HPDE6-E6E7 (cell line): ENCODE results near the gene MT1M.
"Not testable (repeated sequence)": the region's sequence is repeated elsewhere in the genome, so short reads cannot be mapped to it uniquely, and the experiment has no call there.

Experiments
- DNase-seq: peaks from one replicate; pipeline ENCODE4 v3.0.0; 2011; ENCODE audit warnings: missing footprints; ENCODE audit errors: extremely low spot score

The MT1M gene

DNA sequence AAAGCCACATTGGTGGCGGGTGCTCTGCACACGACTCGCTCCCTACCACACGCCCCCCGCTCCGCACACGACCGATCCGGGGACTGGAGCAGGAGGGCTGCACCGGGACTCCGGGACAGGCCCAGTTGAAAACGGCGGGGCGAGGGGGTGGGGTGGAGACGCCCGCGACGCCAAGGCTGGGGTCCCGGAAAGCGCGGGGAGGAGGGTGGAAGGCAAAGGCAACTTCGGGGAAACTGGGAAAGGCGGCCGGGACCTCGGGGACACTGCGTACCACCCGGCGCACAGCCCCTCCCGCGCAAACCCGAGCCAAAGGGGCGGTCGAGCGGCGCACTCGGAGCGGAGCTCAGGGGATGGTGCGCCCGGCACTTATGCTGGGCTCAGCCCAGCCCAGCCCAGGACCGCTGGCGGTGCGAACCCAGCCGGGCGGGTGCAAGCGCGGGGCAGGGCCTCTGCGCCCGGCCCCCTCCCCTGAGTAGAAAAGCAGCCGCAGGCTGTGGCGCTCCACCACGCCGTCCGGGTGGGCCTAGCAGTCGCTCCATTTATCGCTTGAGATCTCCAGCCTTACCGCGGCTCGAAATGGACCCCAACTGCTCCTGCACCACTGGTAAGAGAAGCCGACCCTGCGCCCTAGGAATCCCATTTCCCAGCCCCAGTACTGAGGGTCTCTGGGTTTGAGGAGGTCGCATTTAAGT is at the start of gene MT1M:
Gene MT1M (plus strand): TSS at position 504 of the 692 bp plus-strand sequence. CDS start 73 bp downstream, at position 577.
- no peak for DNase-seq

DNA sequence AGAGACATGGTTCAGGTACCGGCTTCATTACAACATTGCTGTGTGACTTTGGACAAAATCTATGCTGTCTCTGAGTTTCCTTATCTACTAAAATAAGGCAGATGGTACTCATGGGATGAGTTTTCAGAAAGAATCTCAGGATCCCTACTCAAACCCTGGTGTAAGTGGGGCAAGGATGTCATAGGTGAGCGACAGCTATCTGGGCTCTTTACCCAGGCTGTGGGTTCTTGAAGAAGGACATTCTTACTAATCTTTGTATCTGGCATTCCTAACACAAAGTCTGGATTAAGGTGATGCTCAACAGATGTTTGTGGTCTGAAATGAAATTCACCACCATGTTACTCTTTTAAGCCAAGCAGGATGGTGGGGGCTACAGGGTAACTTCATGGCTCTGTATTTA is 49.5 kb upstream of the MT1M start:
- DNase-seq = not testable (repeated sequence)

DNA sequence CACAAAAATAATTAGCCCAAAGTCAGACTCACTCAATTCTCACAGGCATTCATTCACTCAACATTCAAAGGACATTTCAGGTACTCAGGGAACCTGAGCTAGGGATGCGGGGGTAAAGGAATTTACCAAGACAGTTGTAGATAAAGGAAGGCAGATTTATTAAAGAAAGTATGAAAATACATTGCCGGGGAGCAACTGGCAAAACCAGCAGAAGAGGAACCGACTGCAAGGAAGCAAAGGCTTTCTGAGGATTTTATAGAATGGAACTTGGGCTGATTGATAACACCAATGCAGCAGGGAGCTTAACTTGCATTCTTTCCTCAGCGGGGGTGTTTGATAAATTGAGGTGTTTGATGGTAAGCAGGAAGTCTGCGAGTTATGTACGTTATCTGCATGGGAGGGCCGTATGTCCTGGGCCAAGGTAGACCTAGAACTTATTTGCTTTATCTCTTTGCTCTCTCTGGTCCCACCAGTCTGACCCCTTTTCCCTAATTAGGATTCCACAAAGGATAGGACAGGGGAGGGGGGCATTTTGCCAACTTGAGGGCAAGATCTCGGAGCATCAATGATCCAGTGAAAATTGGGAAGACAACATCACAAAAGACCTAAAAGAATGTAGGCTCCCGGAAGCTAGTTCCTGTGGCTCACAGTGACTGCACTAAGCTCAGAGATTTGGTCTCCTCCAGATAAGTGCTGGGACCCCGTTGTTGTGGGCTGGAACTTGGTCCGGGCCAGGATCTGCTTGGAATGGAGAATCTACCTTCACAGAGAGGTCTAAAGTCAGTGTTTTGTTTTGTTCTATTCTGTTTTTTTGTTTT is 48.9 kb upstream of the MT1M start:
- DNase-seq = no peak

DNA sequence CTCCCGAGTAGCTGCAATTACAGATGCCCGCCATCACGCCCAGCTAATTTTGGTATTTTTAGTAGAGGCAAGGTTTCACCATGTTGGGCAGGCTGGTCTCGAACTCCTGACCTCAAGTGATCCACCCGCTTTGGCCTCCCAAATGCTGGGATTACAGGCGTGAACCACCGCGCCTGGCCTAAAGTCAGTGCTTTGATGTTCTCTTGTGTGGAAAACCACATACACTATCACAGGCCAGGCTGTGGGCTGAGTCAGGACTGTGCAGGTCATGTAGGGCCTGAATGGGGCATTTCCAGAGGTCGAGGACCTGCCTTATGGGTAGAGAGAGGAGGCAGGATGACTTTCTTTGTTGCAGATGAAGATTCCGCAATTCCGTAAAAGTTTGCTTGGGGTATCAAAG is 48.2 kb upstream of the MT1M start:
- DNase-seq = no peak

DNA sequence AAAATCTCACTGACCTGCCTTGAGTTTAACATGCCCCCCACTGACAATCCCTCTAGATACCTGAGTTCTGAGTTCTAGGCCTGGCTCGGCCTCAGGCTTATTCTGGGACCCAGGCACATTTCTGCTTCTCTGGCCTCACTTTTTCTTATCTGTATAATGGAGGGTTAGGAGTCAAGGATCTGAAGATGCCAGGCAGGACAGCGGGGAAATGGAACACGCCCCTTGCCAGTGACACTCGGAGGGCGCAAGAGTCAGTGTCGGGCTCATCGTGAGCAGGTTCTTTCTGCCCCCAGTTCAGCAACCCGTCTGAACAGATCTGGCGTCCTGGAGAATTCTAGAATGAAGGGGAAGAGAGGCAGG is 43.7 kb upstream of the MT1M start:
- DNase-seq = no peak

DNA sequence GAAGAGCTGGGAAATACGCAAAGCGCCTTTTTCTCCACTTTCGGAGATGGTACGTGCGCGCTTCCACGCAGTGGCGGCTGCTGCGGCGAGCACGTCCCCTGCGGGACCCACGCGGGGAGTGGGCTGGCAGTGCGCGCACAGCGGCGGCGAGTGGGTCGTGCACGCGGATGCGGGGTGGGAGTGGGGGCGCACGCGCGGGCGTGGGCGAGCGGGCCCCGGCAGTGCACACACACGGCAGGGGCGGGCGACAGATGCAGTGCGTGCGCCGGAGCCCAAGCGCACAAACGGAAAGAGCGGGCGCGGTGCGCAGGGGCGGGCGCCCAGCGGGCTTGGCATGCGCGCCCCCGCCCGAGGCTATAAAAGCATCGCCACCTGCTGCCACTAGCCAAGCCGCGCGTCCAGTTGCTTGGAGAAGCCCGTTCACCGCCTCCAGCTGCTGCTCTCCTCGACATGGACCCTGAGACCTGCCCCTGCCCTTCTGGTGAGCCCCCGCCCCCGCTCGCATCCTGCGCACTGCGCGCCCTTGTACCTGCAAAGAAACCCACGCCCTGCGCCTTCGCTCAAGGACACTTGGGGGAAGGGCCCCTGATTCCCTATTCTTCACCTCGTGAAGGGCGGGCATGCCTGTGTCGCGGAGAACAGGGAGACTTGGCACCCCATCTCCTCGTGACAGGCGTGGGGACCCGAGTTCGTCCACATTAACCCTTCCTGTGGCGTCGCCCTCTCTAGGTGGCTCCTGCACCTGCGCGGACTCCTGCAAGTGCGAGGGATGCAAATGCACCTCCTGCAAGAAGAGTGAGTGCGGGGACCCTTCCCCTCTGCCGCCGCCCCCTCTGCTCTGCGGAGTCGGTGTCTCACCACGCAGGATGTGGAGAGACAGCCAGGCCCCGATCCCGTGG is 43.1 kb upstream of the MT1M start, which contains the start of gene MT3:
Gene MT3 (plus strand): TSS at position 388 of the 899 bp plus-strand sequence. CDS start 63 bp downstream, at position 451.
- DNase-seq = no peak

DNA sequence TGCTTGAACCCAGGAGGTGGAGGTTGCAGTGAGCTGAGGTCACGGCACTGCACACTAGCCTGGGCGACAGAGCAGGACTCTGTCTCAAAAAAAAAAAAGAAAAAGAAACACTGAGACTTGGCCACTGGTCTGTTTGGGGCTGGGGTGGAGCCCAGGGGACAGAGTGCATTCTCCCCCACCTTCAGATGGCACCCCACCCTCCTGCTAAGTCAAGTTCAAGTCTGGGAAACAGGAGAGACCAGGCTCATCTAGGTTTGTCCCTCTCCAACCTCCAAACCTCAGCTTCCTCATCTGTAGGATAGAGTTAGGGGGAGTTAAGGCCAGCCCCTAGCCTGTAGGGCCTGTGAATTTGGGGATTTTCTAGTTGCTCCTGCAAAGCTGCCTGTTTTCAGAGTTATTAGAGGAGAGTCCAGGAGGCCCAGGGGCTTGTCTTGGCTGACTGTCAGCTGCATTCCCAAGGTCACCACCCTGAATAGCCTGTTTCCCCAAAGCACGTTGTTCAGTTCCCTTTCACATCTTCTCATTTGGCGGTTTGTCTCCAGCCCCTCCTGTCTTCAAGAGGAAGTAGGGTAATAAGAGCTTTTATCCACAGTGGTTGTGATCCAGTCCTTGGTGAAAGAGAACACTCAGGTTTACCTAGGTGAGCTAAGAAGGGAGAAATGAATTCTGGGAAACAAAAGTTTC is 40.9 kb upstream of the MT1M start:
- no peak for DNase-seq

DNA sequence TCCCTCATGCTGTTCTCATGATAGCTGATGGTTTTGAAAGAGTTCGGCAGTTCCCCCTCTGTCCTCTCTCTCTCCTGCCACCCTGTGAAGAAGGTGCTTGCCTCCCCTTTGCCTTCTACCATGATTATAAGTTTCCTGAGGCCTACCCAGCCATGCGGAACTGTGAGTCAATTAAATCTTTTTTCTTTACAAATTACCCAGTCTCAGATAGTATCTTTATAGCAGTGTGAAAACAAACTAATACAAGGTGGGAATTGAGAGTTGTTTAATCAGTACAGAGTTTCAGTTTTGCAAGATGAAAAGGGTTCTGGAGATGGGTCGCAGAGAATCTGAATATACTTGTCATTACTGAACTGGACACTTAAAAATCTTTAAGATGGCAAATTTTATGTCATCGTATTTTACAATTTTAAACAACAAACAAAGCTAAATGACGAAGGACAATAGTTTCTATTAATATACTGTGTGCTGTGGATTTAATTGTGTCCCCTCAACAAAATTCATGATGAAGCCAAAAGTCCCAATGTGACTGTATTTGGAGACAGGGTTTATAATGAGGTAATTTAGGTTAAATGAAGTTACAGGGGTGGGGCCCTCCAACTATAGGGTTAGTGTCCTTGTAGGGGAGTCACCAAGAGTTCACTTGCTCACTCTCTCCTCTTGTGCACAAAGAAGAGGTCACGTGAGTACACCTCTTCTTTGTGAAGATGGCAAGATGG is 38.7 kb upstream of the MT1M start:
- no peak for DNase-seq

DNA sequence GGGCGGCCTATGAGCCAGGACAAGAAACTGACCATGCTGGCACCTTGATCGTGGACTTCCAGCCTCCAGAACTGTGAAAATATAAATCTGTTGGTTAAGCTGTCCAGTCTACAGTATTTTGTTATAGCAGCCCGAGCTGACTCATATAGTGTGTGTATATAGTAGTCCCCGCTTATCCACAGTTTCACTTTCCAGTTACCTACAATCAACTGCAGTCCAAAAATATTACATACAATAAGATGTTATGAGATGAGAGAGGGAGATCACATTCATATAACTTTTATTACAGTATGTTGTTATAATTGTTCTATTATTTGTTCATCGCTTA is 38.2 kb upstream of the MT1M start:
- DNase-seq = no peak

DNA sequence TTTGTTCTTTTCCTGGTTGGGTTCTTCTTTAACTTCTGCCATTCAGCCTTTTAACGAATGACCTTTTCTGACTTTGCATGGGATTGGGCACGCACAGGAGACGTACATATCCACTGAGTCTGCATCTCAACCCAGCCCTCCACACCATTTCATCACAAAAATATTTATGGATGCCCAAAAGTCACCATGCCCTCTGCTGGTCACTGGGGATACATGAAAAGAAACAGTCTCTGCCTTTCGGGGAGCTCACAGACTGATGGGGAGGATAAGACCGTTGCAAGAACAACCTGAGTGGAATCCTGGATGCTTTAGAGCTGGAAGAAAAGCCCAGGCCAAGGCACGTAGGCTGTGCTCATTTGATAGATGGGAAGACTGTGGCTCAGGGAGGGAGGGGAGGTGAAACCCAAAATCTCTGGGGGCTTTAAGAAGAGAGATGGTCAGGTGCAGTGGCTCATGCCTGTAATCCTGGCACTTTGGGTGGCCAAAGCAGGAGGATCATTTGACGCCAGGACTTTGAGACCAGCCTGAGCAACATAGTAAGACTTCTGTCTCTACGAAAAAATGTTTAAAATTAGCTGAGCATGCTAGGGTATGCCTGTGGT is 32.0 kb upstream of the MT1M start:
- DNase-seq = peak; percentile 71

DNA sequence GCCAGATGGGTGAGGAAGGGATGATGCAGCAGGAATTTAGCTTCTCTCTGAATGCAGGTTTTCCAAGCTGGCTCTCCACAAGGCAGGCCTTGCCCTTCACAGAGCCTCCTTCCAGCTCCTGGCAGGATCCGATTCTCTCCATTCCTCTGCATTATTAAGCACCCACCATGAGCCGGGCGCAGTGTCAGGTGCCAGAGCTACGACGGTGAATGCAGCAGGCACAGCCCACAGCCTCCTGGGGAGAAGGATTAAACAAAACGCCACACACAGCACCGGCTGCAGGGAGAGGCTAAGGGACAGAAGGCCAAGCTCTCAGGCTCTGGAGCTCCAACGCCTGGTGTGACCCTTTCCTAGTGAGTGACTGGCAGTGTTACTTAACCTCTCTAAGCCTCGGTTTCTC is 31.1 kb upstream of the MT1M start:
- no peak for DNase-seq

DNA sequence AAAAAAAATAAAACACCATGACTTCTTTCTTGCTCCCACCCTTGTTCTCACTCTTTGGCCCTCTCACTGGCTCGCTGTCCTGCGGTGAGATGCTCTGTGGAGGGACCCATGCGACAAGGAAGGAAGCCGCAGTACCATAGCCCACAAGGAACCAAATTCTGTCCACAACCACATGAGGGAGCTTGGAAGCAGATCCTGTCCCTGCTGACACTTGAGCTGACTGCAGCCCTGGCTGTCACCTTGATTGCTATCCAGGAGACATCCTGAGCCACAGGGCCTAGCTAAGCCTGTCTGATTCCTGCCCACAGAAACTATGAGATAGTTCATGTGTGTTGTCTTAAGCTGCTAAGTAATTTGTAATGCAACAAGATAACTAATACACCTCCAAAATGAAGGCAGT is 28.9 kb upstream of the MT1M start:
- no peak for DNase-seq

DNA sequence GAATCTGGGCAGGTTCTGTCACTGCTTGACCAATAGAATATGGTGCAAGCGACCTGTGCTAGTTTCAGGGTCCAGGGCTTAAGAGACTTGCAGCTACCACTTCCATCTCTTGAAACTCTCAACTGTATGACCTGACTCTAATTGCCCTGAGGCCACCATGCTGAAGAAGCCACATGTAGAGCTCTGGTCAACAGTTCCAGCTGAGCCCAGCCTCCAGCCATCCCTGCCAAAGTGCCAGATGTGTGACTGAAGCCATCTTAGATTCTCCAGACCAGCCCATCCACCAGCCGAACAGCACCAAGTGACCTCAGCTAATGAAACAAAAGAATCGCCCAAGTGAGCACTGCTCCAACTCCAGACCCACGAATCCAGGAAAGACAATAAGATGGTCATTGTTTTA is 27.5 kb upstream of the MT1M start:
- DNase-seq = no peak

DNA sequence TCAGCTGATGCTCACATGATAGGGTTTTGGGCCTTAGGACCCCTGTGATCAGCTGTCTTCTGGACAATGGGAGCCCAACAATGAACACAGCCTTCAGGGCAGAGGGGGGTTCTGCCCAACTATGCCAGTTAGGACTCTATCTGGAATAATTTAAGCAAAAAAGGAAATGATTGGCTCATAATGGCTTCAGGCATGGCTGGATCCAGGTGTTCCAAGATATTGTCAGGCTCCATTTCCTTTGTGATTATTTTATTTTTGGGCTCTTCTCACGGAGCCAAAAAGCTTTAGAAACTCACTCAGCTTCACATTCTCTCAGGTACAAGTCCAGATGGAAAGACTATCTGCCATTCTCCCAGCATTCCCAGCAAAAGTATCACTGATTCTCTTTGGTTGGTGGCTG is 27.0 kb upstream of the MT1M start:
- no peak for DNase-seq

DNA sequence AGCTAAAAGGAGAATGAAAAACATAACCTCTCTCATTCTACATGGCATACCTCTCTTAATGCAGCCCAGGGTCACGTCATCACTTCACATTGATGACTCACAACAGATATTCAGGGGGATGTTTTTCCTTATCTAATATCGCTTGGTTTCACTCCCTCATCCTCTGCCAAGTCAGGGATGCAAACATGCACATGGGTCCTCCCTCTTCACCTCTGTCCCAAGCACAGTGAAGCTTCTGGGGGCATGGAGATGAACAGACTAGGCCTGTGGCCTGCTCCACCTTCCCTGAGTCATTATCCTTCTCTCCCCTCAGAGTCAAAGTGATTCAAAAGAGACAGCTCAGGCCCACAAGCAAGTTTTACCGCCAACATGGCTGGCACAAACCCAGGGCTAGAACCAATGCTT is 26.4 kb upstream of the MT1M start:
- DNase-seq = peak; percentile 68

DNA sequence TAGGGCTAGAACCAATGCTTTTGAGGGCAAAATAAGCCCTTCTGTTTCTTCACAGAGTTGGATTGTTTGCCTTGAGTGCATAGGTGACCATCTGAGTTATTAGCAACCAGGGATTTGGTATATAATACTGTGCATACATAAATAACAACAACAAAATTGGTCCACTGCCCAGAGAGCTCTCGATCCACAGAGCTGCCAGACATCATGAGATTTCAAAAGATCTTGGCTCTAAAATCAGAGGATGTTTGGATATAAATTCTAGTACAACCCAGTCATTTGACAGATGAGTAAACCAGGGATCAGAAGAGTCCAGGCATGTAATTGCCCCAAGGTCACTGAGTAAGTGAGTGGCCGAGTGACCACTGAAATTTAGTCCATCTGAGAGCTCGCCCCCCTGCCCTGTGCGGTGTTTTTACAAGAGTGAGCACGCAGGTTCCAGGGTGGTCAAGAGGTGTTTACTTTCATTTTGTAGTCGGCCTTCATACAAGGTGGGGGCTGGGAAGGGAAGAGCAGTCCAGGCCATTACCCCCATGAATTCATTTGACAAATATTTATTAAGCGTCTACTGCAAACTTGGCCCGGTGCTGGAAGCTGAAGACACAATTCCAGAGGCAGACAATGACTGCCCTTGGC is 25.9 kb upstream of the MT1M start:
- DNase-seq = peak; percentile 62

DNA sequence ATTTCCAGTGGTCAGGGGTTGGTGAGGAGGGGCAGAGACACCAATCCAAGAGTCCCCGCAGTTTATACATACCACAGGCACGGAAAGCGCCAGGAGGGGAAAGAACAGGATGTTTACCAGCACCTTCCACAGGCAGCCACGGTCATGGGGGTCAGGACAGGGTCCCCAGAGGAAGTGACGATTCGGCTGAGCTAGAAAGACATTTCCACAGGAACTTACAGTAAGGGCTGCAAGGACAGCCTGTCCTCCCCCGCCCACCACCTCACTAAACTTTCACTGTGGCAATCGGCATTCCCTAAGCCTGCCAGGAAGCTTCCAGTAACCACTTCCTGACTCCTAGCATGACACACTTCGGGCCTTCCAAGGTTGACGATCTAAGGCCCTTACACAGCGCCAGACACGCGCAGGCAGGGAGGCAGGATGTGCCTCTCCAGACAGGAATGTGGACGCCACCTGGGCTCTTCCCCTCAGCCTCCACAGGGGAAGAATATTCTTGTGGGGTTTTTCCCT is 25.3 kb upstream of the MT1M start:
- peak; percentile 93 for DNase-seq

DNA sequence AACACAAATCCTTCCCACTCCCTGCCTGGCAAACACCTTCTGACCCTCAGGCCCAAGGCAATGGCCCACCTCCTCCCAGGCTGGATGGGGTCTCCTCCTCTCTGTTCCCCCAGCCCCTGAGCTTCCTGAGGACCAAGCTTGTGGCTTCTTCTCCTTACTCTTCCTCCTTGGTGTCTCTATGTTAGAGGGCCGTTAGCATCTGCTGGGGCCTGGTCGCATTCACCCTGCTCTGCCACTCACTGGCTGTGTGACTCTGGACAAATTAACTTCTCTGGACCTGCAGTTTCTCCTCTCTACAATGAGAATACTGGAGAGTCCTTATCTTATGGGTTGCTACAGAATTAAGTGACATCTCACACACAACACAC is 24.8 kb upstream of the MT1M start:
- no peak for DNase-seq

DNA sequence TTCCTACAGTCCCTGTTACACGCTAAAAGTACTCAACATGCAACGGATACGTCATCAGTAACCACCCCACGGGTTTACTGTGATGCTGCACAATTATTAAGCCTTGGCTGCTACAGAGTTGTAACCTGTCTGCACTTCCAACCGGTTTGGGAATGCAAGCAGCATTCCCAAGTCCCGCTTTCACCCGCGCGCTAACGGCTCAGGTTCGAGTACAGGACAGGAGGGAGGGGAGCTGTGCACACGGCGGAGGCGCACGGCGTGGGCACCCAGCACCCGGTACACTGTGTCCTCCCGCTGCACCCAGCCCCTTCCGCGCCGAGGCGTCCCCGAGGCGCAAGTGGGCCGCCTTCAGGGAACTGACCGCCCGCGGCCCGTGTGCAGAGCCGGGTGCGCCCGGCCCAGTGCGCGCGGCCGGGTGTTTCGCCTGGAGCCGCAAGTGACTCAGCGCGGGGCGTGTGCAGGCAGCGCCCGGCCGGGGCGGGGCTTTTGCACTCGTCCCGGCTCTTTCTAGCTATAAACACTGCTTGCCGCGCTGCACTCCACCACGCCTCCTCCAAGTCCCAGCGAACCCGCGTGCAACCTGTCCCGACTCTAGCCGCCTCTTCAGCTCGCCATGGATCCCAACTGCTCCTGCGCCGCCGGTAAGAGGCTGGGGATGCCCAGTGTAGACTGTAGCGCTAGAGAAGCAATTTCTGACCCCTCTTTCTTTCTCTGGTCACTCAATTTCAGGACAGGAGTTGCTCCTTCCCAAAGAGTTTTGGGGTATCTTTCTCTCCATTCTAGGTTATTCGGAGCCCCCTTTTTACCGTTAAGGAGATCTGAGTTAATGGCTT is 24.2 kb upstream of the MT1M start, which contains the start of gene MT2A:
Gene MT2A (plus strand): TSS at position 542 of the 833 bp plus-strand sequence. CDS start 72 bp downstream, at position 614.
- peak; percentile 87 for DNase-seq
